ENCODE results near the gene FOXK1. TPM values are rescaled to one million over a fixed set of nuclear protein-coding genes. Genes with fewer than 3 reads are reported as not detected.

FOXK1 gene
- total and polyA plus RNA-seq, 2 of the 13 experiments (the other 11 are each of a cell fraction or from before 2014, with no cell fraction given): 4.6 to 8.8 TPM

DNA sequence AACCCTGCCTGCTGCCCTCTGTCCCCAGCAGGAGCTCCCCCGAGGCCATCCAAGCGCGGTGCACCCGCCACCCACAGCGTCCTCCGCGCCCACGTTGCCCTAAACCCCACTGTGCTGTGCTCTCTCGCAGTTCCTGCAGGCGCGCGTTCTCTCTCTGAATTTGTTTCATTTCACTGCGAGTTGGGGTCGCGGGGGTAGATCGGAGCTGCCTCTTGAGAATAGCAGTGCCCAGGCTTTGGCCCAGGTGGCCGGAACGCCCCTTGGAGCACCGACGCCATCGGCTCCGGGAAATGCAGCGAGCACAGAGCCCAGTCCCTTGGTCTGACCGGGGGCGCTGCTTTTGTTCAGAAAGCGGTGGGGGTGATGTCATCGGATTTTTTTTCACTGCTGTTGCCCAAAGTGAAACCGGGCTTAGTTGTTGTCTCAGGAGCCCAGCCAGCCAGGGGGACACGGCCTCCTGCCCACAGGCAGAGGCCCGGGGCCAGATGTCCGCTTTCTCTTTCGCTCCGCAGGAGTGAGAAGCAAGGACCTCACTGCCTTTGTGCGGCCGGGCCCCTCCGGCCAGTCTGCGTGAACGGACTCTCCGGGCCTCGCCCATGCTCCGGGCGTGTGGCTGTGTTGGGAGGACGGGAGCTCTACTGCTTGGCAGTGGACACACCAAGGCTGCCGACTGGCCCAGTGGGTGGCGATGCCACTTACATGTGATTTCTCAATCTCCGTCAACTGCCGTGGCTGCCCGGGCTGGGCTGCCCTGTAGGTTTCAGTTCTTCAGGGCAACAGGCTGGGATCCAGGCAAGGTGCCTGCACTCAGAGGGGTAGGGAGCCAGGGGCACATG lies 43.1 kb downstream of the FOXK1 start (continued):
- no peak for TF ChIP-seq ZFP36 (IDR thresholded peaks at IDR 0.05; ENCODE audit: borderline replicate concordance, low read depth, low read length, partially characterized antibody)
- TF ChIP-seq, protein P1, sequence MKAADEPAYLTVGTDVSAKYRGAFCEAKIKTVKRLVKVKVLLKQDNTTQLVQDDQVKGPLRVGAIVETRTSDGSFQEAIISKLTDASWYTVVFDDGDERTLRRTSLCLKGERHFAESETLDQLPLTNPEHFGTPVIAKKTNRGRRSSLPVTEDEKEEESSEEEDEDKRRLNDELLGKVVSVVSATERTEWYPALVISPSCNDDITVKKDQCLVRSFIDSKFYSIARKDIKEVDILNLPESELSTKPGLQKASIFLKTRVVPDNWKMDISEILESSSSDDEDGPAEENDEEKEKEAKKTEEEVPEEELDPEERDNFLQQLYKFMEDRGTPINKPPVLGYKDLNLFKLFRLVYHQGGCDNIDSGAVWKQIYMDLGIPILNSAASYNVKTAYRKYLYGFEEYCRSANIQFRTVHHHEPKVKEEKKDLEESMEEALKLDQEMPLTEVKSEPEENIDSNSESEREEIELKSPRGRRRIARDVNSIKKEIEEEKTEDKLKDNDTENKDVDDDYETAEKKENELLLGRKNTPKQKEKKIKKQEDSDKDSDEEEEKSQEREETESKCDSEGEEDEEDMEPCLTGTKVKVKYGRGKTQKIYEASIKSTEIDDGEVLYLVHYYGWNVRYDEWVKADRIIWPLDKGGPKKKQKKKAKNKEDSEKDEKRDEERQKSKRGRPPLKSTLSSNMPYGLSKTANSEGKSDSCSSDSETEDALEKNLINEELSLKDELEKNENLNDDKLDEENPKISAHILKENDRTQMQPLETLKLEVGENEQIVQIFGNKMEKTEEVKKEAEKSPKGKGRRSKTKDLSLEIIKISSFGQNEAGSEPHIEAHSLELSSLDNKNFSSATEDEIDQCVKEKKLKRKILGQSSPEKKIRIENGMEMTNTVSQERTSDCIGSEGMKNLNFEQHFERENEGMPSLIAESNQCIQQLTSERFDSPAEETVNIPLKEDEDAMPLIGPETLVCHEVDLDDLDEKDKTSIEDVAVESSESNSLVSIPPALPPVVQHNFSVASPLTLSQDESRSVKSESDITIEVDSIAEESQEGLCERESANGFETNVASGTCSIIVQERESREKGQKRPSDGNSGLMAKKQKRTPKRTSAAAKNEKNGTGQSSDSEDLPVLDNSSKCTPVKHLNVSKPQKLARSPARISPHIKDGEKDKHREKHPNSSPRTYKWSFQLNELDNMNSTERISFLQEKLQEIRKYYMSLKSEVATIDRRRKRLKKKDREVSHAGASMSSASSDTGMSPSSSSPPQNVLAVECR (CRISPR knock-in tag; IDR thresholded peaks at IDR 0.05; ENCODE audit: borderline replicate concordance): peak; percentile 62
- TF ChIP-seq THAP8 (CRISPR knock-in tag; IDR thresholded peaks at IDR 0.05; ENCODE audit: borderline replicate concordance): no peak
- peak; percentile 57 for TF ChIP-seq ZNF235 (CRISPR knock-in tag; IDR thresholded peaks at IDR 0.05; ENCODE audit: borderline replicate concordance)
- TF ChIP-seq IRF9 (CRISPR knock-in tag; IDR thresholded peaks at IDR 0.05; ENCODE audit: borderline replicate concordance): no peak
- TF ChIP-seq XRCC5 (optimal IDR thresholded peaks at IDR 0.05; ENCODE audit: low read length): no peak
- TF ChIP-seq ZNF264 (CRISPR knock-in tag; IDR thresholded peaks at IDR 0.05): no peak
- no peak for TF ChIP-seq ZNF121 (CRISPR knock-in tag; IDR thresholded peaks at IDR 0.05)
- no peak for TF ChIP-seq NFKB2 (CRISPR knock-in tag; IDR thresholded peaks at IDR 0.05; ENCODE audit: borderline replicate concordance)
- TF ChIP-seq MXD3 (CRISPR knock-in tag; IDR thresholded peaks at IDR 0.05): no peak
- TF ChIP-seq, protein P2, sequence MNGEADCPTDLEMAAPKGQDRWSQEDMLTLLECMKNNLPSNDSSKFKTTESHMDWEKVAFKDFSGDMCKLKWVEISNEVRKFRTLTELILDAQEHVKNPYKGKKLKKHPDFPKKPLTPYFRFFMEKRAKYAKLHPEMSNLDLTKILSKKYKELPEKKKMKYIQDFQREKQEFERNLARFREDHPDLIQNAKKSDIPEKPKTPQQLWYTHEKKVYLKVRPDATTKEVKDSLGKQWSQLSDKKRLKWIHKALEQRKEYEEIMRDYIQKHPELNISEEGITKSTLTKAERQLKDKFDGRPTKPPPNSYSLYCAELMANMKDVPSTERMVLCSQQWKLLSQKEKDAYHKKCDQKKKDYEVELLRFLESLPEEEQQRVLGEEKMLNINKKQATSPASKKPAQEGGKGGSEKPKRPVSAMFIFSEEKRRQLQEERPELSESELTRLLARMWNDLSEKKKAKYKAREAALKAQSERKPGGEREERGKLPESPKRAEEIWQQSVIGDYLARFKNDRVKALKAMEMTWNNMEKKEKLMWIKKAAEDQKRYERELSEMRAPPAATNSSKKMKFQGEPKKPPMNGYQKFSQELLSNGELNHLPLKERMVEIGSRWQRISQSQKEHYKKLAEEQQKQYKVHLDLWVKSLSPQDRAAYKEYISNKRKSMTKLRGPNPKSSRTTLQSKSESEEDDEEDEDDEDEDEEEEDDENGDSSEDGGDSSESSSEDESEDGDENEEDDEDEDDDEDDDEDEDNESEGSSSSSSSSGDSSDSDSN (CRISPR knock-in tag; IDR thresholded peaks at IDR 0.05): peak; percentile 74
- no peak for TF ChIP-seq RBAK (CRISPR knock-in tag; IDR thresholded peaks at IDR 0.05)
- peak; percentile 67; the same call in 1 of the 2 replicates for TF ChIP-seq SP4 (CRISPR knock-in tag; IDR thresholded peaks at IDR 0.05)
- TF ChIP-seq, protein P3, sequence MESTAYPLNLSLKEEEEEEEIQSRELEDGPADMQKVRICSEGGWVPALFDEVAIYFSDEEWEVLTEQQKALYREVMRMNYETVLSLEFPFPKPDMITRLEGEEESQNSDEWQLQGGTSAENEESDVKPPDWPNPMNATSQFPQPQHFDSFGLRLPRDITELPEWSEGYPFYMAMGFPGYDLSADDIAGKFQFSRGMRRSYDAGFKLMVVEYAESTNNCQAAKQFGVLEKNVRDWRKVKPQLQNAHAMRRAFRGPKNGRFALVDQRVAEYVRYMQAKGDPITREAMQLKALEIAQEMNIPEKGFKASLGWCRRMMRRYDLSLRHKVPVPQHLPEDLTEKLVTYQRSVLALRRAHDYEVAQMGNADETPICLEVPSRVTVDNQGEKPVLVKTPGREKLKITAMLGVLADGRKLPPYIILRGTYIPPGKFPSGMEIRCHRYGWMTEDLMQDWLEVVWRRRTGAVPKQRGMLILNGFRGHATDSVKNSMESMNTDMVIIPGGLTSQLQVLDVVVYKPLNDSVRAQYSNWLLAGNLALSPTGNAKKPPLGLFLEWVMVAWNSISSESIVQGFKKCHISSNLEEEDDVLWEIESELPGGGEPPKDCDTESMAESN (CRISPR knock-in tag; conservative IDR thresholded peaks at IDR 0.05): no peak
- TF ChIP-seq, protein P4, sequence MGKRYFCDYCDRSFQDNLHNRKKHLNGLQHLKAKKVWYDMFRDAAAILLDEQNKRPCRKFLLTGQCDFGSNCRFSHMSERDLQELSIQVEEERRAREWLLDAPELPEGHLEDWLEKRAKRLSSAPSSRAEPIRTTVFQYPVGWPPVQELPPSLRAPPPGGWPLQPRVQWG (CRISPR knock-in tag; IDR thresholded peaks at IDR 0.05; ENCODE audit: borderline replicate concordance, low read depth): no peak
- TF ChIP-seq ISL2 (CRISPR knock-in tag; IDR thresholded peaks at IDR 0.05): no peak

Data from HepG2 (cell line).